HepG2 (cell line): ENCODE data around the gene CGNL1. TPM values are rescaled to one million over a fixed set of nuclear protein-coding genes. Genes with fewer than 3 reads are reported as not detected.

Experiments
- ELF4 ChIP-seq: sonication (generic); formaldehyde crosslinking; IDR thresholded peaks from 2 replicates; pipeline ENCODE4 v1.5.0; 2020; ENCODE audit warnings: missing genetic modification reagents, mild to moderate bottlenecking, moderate library complexity, borderline replicate concordance
- FOXM1 ChIP-seq: sonication (generic); formaldehyde crosslinking; IDR thresholded peaks from 2 replicates; pipeline ENCODE4 v1.5.0; 2020; ENCODE audit warnings: missing genetic modification reagents
- GZF1 ChIP-seq: sonication (generic); formaldehyde crosslinking; IDR thresholded peaks from 2 replicates; pipeline ENCODE4 v1.5.1; 2020; ENCODE audit warnings: mild to moderate bottlenecking, missing genetic modification reagents
- HNRNPUL1 ChIP-seq: fragments of 200-400 bp; formaldehyde crosslinking; IDR thresholded peaks from 2 replicates; pipeline ENCODE4 v1.6.1; 2017; ENCODE audit warnings: low read depth, mild to moderate bottlenecking, low read length, moderate library complexity
- NCOA5 ChIP-seq: sonication (generic); formaldehyde crosslinking; IDR thresholded peaks from 2 replicates; pipeline ENCODE4 v1.4.0; 2020; ENCODE audit warnings: missing genetic modification reagents
- NFIC ChIP-seq: IDR thresholded peaks from 2 replicates; pipeline ENCODE4 v1.6.1; 2012; ENCODE audit warnings: mild to moderate bottlenecking, low read length, inconsistent platforms
- NFYC ChIP-seq: IDR thresholded peaks from 2 replicates; pipeline ENCODE4 v1.6.1; 2016; ENCODE audit warnings: missing genetic modification reagents, missing compliant biosample characterization
- NR2F2 ChIP-seq: IDR thresholded peaks from 2 replicates; pipeline ENCODE4 v1.6.1; 2012; ENCODE audit warnings: low read depth, inconsistent platforms, borderline replicate concordance
- PRPF4 ChIP-seq: fragments of 200-400 bp; formaldehyde crosslinking; IDR thresholded peaks from 2 replicates; pipeline ENCODE4 v1.6.1; 2016; ENCODE audit warnings: low read length, low read depth; ENCODE audit not compliant: poor library complexity, severe bottlenecking
- RBM22 ChIP-seq: fragments of 200-400 bp; formaldehyde crosslinking; optimal IDR thresholded peaks from 2 replicates; pipeline ENCODE3; 2017; ENCODE audit warnings: mild to moderate bottlenecking, low read length, moderate library complexity
- SMAD9 ChIP-seq: sonication (generic); formaldehyde crosslinking; IDR thresholded peaks from 2 replicates; pipeline ENCODE4 v1.5.1; 2020; ENCODE audit warnings: mild to moderate bottlenecking, missing genetic modification reagents
- TCF12 ChIP-seq, 2 experiments: fragments of 450-650 bp in 1 of 2; sonication (generic) in 1 of 2; formaldehyde crosslinking in 1 of 2; IDR thresholded peaks; 2 replicates each; pipeline versions ENCODE4 v1.6.1 to v1.8.0; 2017 to 2022; ENCODE audit warnings: antibody characterized with exemption in 1 of 2, mild to moderate bottlenecking in 1 of 2, missing genetic modification reagents in 1 of 2, moderate library complexity in 1 of 2
- TEAD3 ChIP-seq: optimal IDR thresholded peaks from 2 replicates; pipeline ENCODE3; 2016; ENCODE audit warnings: borderline replicate concordance
- ZNF256 ChIP-seq: sonication (generic); formaldehyde crosslinking; conservative IDR thresholded peaks from 2 replicates; pipeline ENCODE4 v1.4.0; 2020; ENCODE audit warnings: missing genetic modification reagents
- ZNF570 ChIP-seq: sonication (generic); formaldehyde crosslinking; IDR thresholded peaks from 2 replicates; pipeline ENCODE4 v1.4.0; 2020; ENCODE audit warnings: mild to moderate bottlenecking, missing genetic modification reagents, borderline replicate concordance
- ZNF878 ChIP-seq: sonication (generic); formaldehyde crosslinking; IDR thresholded peaks from 2 replicates; pipeline ENCODE4 v1.8.1; 2023; ENCODE audit warnings: mild to moderate bottlenecking, missing genetic modification reagents, moderate library complexity
- polyA plus RNA-seq, 8 experiments: library from polyadenylated mRNA; depleted of rRNA in 3 of 8; stranded (reverse) in 7 of 8; unstranded in 1 of 8; fragments of >200 nt; fragmentation: Illumina TruSeq in 4 of 8; extraction: Trizol in 4 of 8; gene quantifications; 2 replicates each; pipeline versions ENCODE4 v1.2.1 to v1.2.3, GENCODE V29; 2011 to 2016; ENCODE audit warnings: low read depth in 4 of 8, missing spikeins in 1 of 8, mixed read lengths in 1 of 8; ENCODE audit not compliant: insufficient read depth in 1 of 8
- total RNA-seq, 5 experiments: library from RNA; depleted of rRNA; stranded (reverse); fragments of >200 nt; fragmentation: Illumina TruSeq; extraction: Trizol; gene quantifications; 2 replicates each; pipeline ENCODE4 v1.2.3, GENCODE V29; 2016; ENCODE audit warnings: low read depth in 1 of 5
- TF ChIP-seq, protein P1 (sequence below): sonication (generic); formaldehyde crosslinking; IDR thresholded peaks from 2 replicates; pipeline ENCODE4 v1.8.0; 2022; ENCODE audit warnings: mild to moderate bottlenecking, missing genetic modification reagents, moderate library complexity
- TF ChIP-seq, protein P2 (sequence below): sonication (generic); formaldehyde crosslinking; IDR thresholded peaks from 2 replicates; pipeline ENCODE4 v1.5.1; 2020; ENCODE audit warnings: missing genetic modification reagents, mild to moderate bottlenecking, borderline replicate concordance
- TF ChIP-seq, protein P3 (sequence below): sonication (generic); formaldehyde crosslinking; IDR thresholded peaks from 2 replicates; pipeline ENCODE4 v1.4.0; 2020; ENCODE audit warnings: mild to moderate bottlenecking, missing genetic modification reagents, borderline replicate concordance
- TF ChIP-seq, protein P4 (sequence below): sonication (generic); formaldehyde crosslinking; IDR thresholded peaks from 2 replicates; pipeline ENCODE4 v1.5.0; 2020; ENCODE audit warnings: mild to moderate bottlenecking, low read depth, missing genetic modification reagents, borderline replicate concordance
- TF ChIP-seq, protein P5 (sequence below): sonication (generic); formaldehyde crosslinking; IDR thresholded peaks from 2 replicates; pipeline ENCODE4 v1.4.0; 2020; ENCODE audit warnings: missing genetic modification reagents
- TF ChIP-seq, protein P6 (sequence below): sonication (generic); formaldehyde crosslinking; IDR thresholded peaks from 2 replicates; pipeline ENCODE4 v1.8.0; 2022; ENCODE audit warnings: missing genetic modification reagents, mild to moderate bottlenecking, inconsistent platforms, borderline replicate concordance

The CGNL1 gene
- total and polyA plus RNA-seq, 2 of the 13 experiments (the other 11 are each of a cell fraction or from before 2014, with no cell fraction given): 5.6 to 15.6 TPM

DNA sequence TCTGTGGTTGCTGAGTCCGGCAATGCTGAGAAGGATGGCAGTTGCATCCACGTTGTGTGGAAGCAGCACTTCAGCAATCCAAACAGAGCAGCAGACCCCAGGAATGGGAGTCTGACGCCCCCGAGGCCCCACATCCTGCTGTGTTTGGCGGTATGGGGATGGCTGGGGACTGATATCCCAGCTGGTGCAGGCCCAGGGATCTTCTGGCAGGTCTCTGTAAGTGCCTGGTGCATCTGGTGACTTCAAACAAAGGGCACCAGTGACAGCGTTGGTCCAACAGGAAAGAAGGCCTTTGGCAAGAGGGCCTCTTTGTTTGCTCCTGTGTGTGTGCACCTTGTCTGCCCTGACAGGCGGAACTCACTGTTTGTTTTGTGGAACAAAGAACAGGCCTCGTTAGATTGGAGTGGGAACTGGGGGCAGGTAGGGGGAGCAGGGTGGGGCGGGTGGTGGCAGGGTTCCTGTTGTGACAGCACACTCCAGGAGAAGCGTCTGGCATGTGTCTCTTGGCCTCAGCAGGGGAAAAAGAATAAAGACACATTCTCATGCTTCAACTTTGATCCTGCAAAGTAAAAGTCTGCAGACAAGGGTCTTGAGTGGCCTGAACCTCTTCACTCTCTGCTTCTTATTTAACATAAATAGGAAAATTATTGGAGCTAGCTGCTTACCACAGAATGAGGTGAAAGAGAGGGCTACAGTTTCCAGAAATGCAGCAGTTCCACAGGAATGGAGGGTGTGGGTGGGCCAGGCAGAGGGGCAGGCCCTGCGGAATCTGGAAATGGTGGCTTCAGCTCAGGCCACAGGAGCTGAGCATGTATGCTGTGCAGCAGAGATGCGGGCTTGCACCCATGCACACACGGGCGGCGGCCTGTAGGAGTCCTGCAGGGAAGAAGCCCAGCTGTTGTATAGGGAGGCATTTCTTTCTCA lies 120.9 kb downstream of the CGNL1 start (continued):
- TF ChIP-seq, protein P1, sequence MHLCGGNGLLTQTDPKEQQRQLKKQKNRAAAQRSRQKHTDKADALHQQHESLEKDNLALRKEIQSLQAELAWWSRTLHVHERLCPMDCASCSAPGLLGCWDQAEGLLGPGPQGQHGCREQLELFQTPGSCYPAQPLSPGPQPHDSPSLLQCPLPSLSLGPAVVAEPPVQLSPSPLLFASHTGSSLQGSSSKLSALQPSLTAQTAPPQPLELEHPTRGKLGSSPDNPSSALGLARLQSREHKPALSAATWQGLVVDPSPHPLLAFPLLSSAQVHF: no peak
- no peak for TF ChIP-seq NCOA5 (CRISPR knock-in tag)
- no peak for TF ChIP-seq ZNF570 (CRISPR knock-in tag)
- TF ChIP-seq NR2F2: peak; percentile 77; the same call in 1 of the 2 replicates
- TF ChIP-seq ELF4: no peak
- TF ChIP-seq ZNF878 (CRISPR knock-in tag): peak; percentile 86; the same call in 1 of the 2 replicates
- TF ChIP-seq SMAD9 (CRISPR knock-in tag): 0 out of 2 replicates have a peak, but pooled peaks have one; percentile 44
- TF ChIP-seq HNRNPUL1: no peak
- 0 out of 2 replicates have a peak, but pooled peaks have one; percentile 31 for TF ChIP-seq NFYC (CRISPR knock-in tag)
- TF ChIP-seq ZNF256: no peak
- TF ChIP-seq PRPF4: no peak
- TF ChIP-seq, protein P2, sequence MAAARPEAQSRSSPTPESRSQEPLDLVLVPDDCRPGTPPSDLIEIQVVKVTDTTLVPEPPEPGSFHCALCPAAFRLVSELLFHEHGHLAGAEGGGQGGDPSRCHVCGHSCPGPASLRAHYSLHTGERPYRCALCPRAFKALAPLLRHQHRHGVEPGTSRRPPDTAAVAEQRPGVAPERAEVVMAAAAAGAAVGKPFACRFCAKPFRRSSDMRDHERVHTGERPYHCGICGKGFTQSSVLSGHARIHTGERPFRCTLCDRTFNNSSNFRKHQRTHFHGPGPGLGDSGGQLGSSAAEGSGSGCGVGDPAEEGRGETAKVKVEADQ (CRISPR knock-in tag): 0 out of 2 replicates have a peak, but pooled peaks have one; percentile 57
- TF ChIP-seq GZF1 (CRISPR knock-in tag): 0 out of 2 replicates have a peak, but pooled peaks have one; percentile 59
- TF ChIP-seq, protein P3, sequence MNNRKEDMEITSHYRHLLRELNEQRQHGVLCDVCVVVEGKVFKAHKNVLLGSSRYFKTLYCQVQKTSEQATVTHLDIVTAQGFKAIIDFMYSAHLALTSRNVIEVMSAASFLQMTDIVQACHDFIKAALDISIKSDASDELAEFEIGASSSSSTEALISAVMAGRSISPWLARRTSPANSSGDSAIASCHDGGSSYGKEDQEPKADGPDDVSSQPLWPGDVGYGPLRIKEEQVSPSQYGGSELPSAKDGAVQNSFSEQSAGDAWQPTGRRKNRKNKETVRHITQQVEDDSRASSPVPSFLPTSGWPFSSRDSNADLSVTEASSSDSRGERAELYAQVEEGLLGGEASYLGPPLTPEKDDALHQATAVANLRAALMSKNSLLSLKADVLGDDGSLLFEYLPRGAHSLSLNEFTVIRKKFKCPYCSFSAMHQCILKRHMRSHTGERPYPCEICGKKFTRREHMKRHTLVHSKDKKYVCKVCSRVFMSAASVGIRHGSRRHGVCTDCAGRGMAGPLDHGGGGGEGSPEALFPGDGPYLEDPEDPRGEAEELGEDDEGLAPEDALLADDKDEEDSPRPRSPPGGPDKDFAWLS (CRISPR knock-in tag): no peak
- no peak for TF ChIP-seq TCF12 (IDR thresholded peaks at IDR 0.05)
- peak; percentile 25; the same call in 1 of the 2 replicates for TF ChIP-seq TCF12 (CRISPR knock-in tag; IDR thresholded peaks at IDR 0.05)
- TF ChIP-seq, protein P4, sequence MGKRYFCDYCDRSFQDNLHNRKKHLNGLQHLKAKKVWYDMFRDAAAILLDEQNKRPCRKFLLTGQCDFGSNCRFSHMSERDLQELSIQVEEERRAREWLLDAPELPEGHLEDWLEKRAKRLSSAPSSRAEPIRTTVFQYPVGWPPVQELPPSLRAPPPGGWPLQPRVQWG: no peak
- TF ChIP-seq, protein P5, sequence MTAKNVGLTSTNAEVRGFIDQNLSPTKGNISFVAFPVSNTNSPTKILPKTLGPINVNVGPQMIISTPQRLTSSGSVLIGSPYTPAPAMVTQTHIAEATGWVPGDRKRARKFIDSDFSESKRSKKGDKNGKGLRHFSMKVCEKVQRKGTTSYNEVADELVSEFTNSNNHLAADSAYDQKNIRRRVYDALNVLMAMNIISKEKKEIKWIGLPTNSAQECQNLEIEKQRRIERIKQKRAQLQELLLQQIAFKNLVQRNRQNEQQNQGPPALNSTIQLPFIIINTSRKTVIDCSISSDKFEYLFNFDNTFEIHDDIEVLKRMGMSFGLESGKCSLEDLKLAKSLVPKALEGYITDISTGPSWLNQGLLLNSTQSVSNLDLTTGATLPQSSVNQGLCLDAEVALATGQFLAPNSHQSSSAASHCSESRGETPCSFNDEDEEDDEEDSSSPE (CRISPR knock-in tag): peak; percentile 55; the same call in 1 of the 2 replicates
- TF ChIP-seq TEAD3 (CRISPR knock-in tag): peak; percentile 59
- TF ChIP-seq NFIC: peak; percentile 59
- no peak for TF ChIP-seq FOXM1 (CRISPR knock-in tag)
- TF ChIP-seq, protein P6, sequence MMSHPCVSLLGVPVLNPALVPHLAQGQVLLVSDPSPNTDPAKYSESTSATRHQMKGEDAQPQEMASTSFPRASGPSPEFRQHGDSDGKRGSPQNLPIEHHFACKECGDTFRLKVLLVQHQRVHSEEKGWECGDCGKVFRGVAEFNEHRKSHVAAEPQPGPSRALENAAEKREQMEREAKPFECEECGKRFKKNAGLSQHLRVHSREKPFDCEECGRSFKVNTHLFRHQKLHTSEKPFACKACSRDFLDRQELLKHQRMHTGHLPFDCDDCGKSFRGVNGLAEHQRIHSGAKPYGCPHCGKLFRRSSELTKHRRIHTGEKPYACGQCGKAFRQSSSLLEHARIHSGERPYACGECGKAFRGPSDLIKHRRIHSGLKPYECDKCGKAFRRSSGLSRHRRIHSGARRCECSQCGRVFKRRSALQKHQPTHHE (CRISPR knock-in tag): no peak
- TF ChIP-seq RBM22: peak; percentile 54
